Upper lobe of right lung (tissue), 1 donor: ENCODE data around the gene CDX1. TPM values are rescaled to one million over a fixed set of nuclear protein-coding genes. Genes with fewer than 3 reads are reported as not detected.

Source experiments
- ATAC-seq: fragments of 200-7000 bp; cut with Tn5 transposase; one replicate; pipeline ENCODE4 v1.9.1; 2020; ENCODE audit warnings: mild to moderate bottlenecking, moderate library complexity
- DNase-seq: peaks from one replicate; pipeline ENCODE4 v3.0.0-alpha.2; 2020
- H3K27ac ChIP-seq: fragments of 200-600 bp; one replicate; pipeline ENCODE4 v1.8.0; 2022
- H3K27me3 ChIP-seq: fragments of 200-600 bp; one replicate; pipeline ENCODE4 v1.8.0; 2022; ENCODE audit warnings: mild to moderate bottlenecking
- H3K36me3 ChIP-seq: fragments of 200-600 bp; one replicate; pipeline ENCODE4 v1.8.0; 2022
- H3K4me1 ChIP-seq: fragments of 200-600 bp; one replicate; pipeline ENCODE4 v1.8.0; 2022
- H3K4me3 ChIP-seq: fragments of 200-600 bp; one replicate; pipeline ENCODE4 v1.8.0; 2022; ENCODE audit warnings: mild to moderate bottlenecking
- H3K9me3 ChIP-seq: fragments of 200-600 bp; one replicate; pipeline ENCODE4 v1.8.0; 2022
- intact Hi-C: fragments of 100-400 bp; cut with DNase I; formaldehyde crosslinking; loops from one replicate; pipeline ENCODE4 v1.11.0; 2022
- total RNA-seq: library from RNA; stranded (reverse); fragmentation: NEBNext Ultra II Directional; extraction: Animal tissue kit (Norgen Biotek cat#: 25700); gene quantifications from one replicate; pipeline ENCODE4 v1.2.1, GENCODE V29; 2021
- TF ChIP-seq, protein P1 (sequence below): fragments of 200-600 bp; IDR thresholded peaks from one replicate; pipeline ENCODE4 v1.8.0; 2022; ENCODE audit warnings: antibody characterized with exemption
- donor health status: DM: no; HTN: yes; CAD: no; lungs with severe emphysema.

CDX1 gene
- total RNA-seq, 1 donor from 2014 or later, result not detected

DNA sequence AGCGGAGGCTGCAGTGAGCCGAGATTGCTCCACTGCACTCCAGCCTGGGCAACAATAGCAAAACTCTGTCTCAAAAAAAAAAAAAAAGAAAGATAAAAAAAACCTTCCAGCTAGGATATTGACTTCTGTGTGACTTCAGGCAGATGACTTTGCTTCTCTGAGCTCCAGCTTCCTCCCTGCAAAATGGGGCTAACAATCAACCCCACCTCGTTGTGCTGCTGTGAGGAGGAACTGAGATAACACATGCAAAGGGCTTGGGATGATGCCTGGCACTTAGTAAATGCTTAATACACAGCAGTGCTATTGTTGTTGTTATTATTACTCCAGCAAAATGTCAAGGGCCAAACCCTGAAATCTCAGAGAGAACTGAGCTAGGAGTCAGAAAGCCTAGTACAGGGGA, 3.5 kb upstream of the CDX1 start:
- H3K4me1 ChIP-seq, result peaks cover 2% of the 10 kb centered on the region
- intact Hi-C loops, result no loop called here
- TF ChIP-seq, protein P1, sequence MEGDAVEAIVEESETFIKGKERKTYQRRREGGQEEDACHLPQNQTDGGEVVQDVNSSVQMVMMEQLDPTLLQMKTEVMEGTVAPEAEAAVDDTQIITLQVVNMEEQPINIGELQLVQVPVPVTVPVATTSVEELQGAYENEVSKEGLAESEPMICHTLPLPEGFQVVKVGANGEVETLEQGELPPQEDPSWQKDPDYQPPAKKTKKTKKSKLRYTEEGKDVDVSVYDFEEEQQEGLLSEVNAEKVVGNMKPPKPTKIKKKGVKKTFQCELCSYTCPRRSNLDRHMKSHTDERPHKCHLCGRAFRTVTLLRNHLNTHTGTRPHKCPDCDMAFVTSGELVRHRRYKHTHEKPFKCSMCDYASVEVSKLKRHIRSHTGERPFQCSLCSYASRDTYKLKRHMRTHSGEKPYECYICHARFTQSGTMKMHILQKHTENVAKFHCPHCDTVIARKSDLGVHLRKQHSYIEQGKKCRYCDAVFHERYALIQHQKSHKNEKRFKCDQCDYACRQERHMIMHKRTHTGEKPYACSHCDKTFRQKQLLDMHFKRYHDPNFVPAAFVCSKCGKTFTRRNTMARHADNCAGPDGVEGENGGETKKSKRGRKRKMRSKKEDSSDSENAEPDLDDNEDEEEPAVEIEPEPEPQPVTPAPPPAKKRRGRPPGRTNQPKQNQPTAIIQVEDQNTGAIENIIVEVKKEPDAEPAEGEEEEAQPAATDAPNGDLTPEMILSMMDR, result no peak
- no peaks in the 10 kb centered on the region for H3K36me3 ChIP-seq
- H3K27ac ChIP-seq, result no peak overlapping the region
- H3K4me3 ChIP-seq, result no peak overlapping the region
- ATAC-seq (no peak), DNase-seq (no peak)
- H3K9me3 ChIP-seq, result no peaks in the 10 kb centered on the region
- H3K27me3 ChIP-seq, result peaks cover 12% of the 10 kb centered on the region

DNA sequence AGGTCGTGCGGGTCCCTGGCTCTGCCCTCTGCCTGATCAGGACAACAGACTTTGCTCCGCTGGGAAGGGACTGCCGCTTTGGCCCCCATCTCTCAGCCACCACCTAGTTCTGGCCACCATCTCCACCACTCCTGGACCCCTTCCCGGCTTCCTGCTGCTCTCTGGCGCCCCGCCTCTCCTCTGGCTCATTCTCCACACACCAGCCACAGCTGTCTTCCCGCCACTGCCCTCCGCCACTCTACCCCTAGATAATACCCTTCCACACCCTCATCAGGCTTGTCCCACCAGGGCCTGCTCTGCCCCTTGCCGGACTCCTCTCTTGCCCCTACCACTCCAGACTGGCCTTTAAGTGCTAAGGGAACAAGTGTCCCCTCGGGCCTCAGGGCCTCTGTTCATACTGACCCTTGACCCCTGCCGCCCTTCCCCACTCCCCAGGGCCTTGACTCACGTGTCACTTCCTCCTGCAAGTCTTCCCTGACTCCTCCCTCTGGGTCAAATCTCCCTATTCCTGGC, 3.0 kb upstream of the CDX1 start:
- H3K27ac ChIP-seq, result peak overlapping the region; percentile 24
- DNase-seq (no peak), ATAC-seq (peak; percentile 4)
- TF ChIP-seq, protein P1, result no peak
- H3K27me3 ChIP-seq, result peaks cover 12% of the 10 kb centered on the region
- intact Hi-C loops, result no loop called here
- H3K4me3 ChIP-seq, result no peak overlapping the region
- H3K36me3 ChIP-seq, result no peaks in the 10 kb centered on the region
- H3K9me3 ChIP-seq, result no peaks in the 10 kb centered on the region
- H3K4me1 ChIP-seq, result peaks cover 2% of the 10 kb centered on the region

DNA sequence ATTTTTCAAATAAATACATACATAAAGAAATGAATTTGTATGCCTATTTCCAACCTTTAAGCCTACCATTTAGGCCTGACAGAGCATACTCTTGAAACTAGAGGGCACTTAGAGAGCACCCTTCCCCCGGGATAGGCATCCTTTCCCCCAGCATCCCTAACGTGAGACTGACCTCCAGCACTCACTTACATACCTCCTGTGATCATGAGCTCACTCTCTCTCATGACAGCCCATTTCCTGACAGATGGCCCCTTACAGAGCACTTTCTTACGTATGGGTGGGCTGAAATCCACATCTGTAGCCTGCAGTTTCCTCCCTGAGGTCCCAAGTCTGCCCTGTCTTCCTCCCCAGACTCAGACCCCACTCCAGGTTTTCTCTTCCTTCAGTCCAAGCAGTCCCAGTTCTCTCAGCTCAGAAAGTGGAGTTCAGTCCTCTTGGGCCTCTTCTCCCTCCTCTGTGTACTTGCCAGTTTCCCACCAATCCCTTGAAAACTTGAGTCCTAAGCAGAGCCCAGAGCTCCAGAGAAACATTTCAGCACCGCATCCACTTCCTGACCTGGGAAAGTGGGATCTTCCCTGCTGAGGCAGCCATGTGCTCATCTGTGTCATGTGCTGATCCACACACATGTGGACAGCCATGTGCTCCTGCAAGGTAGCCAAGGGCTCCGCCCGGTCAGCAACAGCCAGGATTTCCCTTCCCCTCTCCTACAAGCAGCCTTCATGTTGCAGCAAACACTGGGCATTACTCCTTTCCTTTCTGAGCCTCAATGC, 2.2 kb upstream of the CDX1 start:
- Histone ChIP-seq H3K4me3 (no peak overlapping the region), H3K27ac (peak overlapping the region; percentile 24), H3K4me1 (peaks cover 2% of the 10 kb centered on the region), H3K27me3 (peaks cover 12% of the 10 kb centered on the region), H3K36me3 (no peaks in the 10 kb centered on the region), H3K9me3 (no peaks in the 10 kb centered on the region)
- intact Hi-C loops, result no loop called here
- ATAC-seq, result no peak
- DNase-seq, result no peak
- TF ChIP-seq, protein P1, result no peak

DNA sequence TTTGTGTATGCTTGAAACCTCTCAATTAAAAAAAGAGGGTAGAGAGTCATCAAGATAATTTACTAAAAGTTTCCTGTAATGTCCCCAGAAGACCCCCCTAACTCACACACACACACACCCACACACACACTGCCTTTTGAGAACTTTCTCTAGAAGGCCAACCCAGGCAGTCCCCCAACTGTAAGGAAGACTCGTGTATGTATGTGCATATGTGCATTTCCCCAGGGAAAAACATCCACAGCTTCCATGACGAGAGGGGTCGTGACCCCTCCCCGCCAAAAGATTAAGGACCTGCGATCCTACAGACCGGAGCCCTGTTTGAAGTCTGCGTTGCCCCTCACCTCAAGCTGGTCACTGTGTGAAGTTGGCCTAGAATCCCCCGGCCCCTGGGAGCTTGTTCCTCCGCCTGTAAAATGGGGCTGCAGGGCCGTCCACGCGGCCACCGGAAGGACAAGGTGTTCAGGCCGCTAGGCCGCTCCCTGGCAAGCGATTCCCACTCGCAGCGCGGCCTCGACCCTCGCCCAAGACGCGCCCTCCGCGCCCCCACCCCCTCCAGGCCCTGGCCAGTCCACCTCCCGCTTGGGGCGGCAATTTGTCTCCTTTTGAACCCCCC, 435 bp upstream of the CDX1 start:
- Histone ChIP-seq H3K27ac (no peak overlapping the region), H3K36me3 (no peaks in the 10 kb centered on the region), H3K4me3 (no peak overlapping the region), H3K27me3 (peaks cover 12% of the 10 kb centered on the region), H3K9me3 (no peaks in the 10 kb centered on the region), H3K4me1 (peaks cover 2% of the 10 kb centered on the region)
- DNase-seq (no peak), ATAC-seq (no peak)
- intact Hi-C loops, result loop anchor here (5.0 kb wide), 1 partner anchor 51 kb away; no protein-coding TSS in a partner anchor
- TF ChIP-seq, protein P1, result no peak

DNA sequence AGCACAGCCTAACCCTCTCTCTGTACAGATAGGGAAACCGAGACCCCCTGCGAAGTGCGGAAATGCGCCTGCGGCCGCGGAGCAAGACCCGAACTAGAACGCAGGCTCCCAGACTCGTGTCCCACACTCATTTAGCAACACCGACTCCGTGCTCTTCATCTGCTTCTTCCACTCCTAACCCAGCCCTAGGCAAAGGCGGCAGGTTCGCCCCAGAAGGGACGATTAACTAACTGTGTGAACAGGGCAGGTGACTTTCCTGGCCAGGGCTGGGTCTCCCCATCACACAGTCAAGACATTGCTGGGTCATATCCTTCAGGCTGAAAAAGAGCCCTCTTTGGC, 903 bp downstream of the CDX1 start:
- no peak for ATAC-seq
- peaks cover 2% of the 10 kb centered on the region for H3K4me1 ChIP-seq
- H3K27ac ChIP-seq, result no peak overlapping the region
- H3K4me3 ChIP-seq, result no peak overlapping the region
- no peaks in the 10 kb centered on the region for H3K36me3 ChIP-seq
- H3K27me3 ChIP-seq, result peaks cover 12% of the 10 kb centered on the region
- intact Hi-C loops, result loop anchor here (5.0 kb wide), 1 partner anchor 50 kb away; no protein-coding TSS in a partner anchor
- no peaks in the 10 kb centered on the region for H3K9me3 ChIP-seq
- no peak for DNase-seq
- TF ChIP-seq, protein P1, result no peak
